Testis (tissue), 3 donors: ENCODE data around the gene CAMK2G. TPM values are rescaled to one million over a fixed set of nuclear protein-coding genes. Genes with fewer than 3 reads are reported as not detected.

Source experiments
- DNase-seq: peaks from one replicate; pipeline ENCODE4 v3.0.0-alpha.2; 2019
- H3K27ac ChIP-seq, 2 donors: fragments of 200-600 bp; sonication (generic); one replicate each; pipeline ENCODE4 v1.5.1; 2019
- H3K27me3 ChIP-seq: fragments of 200-600 bp; sonication (generic); one replicate; pipeline ENCODE4 v1.5.1; 2019
- H3K36me3 ChIP-seq: fragments of 200-600 bp; sonication (generic); one replicate; pipeline ENCODE4 v1.5.1; 2017; ENCODE audit warnings: low read depth; ENCODE audit errors: missing control alignments
- H3K4me1 ChIP-seq: fragments of 200-600 bp; sonication (generic); one replicate; pipeline ENCODE4 v1.5.1; 2019
- H3K4me3 ChIP-seq, 2 donors: fragments of 200-600 bp; sonication (generic); one replicate each; pipeline ENCODE4 v1.5.1; 2017 to 2019
- H3K9me3 ChIP-seq: fragments of 200-600 bp; sonication (generic); one replicate; pipeline ENCODE4 v1.5.1; 2017
- CTCF ChIP-seq, 3 experiments: fragments of 450-650 bp in 2 of 3; fragments of 200-600 bp in 1 of 3; sonication (generic) in 1 of 3; IDR thresholded peaks; one replicate each; pipeline ENCODE4 v1.5.1; 2016 to 2019; ENCODE audit warnings: antibody characterized with exemption in 3 of 3, mild to moderate bottlenecking in 2 of 3, moderate library complexity in 1 of 3
- POLR2A ChIP-seq: fragments of 450-650 bp; IDR thresholded peaks from one replicate; pipeline ENCODE4 v1.6.1; 2017; ENCODE audit warnings: antibody characterized with exemption, mild to moderate bottlenecking, moderate library complexity
- WGBS, 2 donors: methylation state at CpG; one replicate each; pipeline ENCODE4 v1.1.5; 2018; 5-methylcytosine and 5-hydroxymethylcytosine counted together
- intact Hi-C: fragments of 100-400 bp; cut with DNase I; formaldehyde crosslinking; loops from one replicate; pipeline ENCODE4 v1.15.1; 2023; ENCODE audit warnings: low total_unique reads
- polyA plus RNA-seq: library from polyadenylated mRNA; stranded (reverse); fragments of 350-450 nt; fragmentation: Illumina TruSeq; extraction: RNeasy Lipid Tissue Mini Kit (QIAGEN cat#74804); gene quantifications from one replicate; pipeline ENCODE4 v1.2.3, GENCODE V29; 2014; ENCODE audit warnings: low read depth, low replicate concordance; ENCODE audit not compliant: insufficient read depth
- total RNA-seq, 2 donors: library from RNA; depleted of rRNA; stranded (reverse); fragments of >200 nt; gene quantifications; one replicate each; pipeline ENCODE4 v1.2.3, GENCODE V29; 2016

Gene CAMK2G
- total and polyA plus RNA-seq, 3 donors from 2014 or later: 16.5 to 29.7 (median 25.4) TPM

- DNase-seq: no peak
- Histone ChIP-seq H3K4me1 (no peaks in the 10 kb centered on the region), H3K27ac (no peak overlapping the region), H3K9me3 (no peaks in the 10 kb centered on the region), H3K4me3 (no peak overlapping the region), H3K27me3 (no peaks in the 10 kb centered on the region), H3K36me3 (no peaks in the 10 kb centered on the region)
- WGBS, 2 donors: 88 to 91% methylated on average over 8 to 13 of the region's 13 CpGs
- TF ChIP-seq CTCF (IDR thresholded peaks at IDR 0.05): no peak
- no peak for TF ChIP-seq POLR2A
- intact Hi-C loops: no loop called here
Measured at GRCh38 chr10:73840403-73841060, 33.8 kb downstream of the CAMK2G start.

GRCh38 chr10:73840056-73840402 lies 34.3 kb downstream of the CAMK2G start:
- Histone ChIP-seq H3K9me3 (no peaks in the 10 kb centered on the region), H3K36me3 (no peaks in the 10 kb centered on the region), H3K27ac (no peak overlapping the region), H3K4me1 (no peaks in the 10 kb centered on the region), H3K4me3 (no peak overlapping the region), H3K27me3 (no peaks in the 10 kb centered on the region)
- intact Hi-C loops: no loop called here
- 88 to 96% methylated on average over 3 to 4 of the region's 4 CpGs for WGBS, 2 donors
- TF ChIP-seq CTCF (IDR thresholded peaks at IDR 0.05) (no peak), POLR2A (no peak)
- DNase-seq: no peak

DNA sequence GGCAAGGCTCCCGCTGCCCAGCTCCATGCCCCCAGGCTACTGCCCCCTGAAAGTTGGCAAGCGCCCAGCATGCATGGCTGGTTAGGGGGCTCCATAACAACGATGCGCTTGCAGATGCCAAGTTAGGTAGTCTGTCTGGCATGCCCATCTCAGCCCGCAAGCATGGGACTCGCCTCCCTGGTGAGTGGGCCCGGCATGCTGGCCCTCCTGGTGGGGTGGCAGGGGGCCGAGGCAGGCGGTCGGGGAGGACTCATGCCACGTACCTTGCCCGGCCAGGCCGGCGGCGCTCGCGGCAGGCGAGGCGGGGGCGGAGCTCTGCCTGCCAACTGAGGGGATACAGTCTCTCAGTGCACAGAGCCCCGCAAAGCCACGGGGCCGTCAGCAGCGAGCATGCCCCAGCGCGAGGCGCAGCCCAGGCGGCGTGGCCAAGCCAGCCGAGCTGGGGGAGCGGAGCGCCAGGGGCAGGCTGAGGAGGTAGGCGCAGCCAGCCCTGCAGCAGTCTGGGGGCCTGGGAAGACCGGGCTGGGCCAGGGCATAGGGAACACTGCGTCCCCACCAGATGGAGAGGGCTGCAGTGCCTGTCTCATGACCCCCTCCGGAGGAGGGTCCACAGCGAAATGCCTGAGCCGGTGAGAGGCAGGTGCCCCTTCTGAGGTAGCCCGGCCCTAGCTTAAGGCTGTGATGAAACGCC lies 34.9 kb downstream of the CAMK2G start:
- Histone ChIP-seq H3K27ac (no peak overlapping the region), H3K9me3 (no peaks in the 10 kb centered on the region), H3K4me1 (no peaks in the 10 kb centered on the region), H3K27me3 (no peaks in the 10 kb centered on the region), H3K4me3 (no peak overlapping the region), H3K36me3 (no peaks in the 10 kb centered on the region)
- DNase-seq: no peak
- intact Hi-C loops: no loop called here
- 92 to 94% methylated on average over 15 to 40 of the region's 40 CpGs for WGBS, 2 donors
- no peak for TF ChIP-seq CTCF (IDR thresholded peaks at IDR 0.05)
- no peak for TF ChIP-seq POLR2A

- Histone ChIP-seq H3K4me1 (no peaks in the 10 kb centered on the region), H3K36me3 (no peaks in the 10 kb centered on the region), H3K27me3 (no peaks in the 10 kb centered on the region), H3K9me3 (no peaks in the 10 kb centered on the region), H3K4me3 (no peak overlapping the region), H3K27ac (no peak overlapping the region)
- intact Hi-C loops: no loop called here
- TF ChIP-seq POLR2A: no peak
- no peak for TF ChIP-seq CTCF (IDR thresholded peaks at IDR 0.05)
- no peak for DNase-seq
- 95 to 97% methylated on average over 5 to 8 of the region's 8 CpGs for WGBS, 2 donors
Measured at GRCh38 chr10:73838827-73839226, 35.5 kb downstream of the CAMK2G start.
